ENCODE data around the gene SMAP2.
A peak's percentile ranks its signal among the peaks of the same experiment; 100 is the strongest.

GRCh38 chr1:40394491-40395172, 21.1 kb downstream of the SMAP2 start:
- no peak for TF ChIP-seq USF2 (IDR thresholded peaks at IDR 0.05; ENCODE audit: low read depth, low read length)
- TF ChIP-seq SMC3 (IDR thresholded peaks at IDR 0.05; ENCODE audit: low read depth, low read length): no peak
- TF ChIP-seq CTCF (conservative IDR thresholded peaks at IDR 0.05; ENCODE audit: low read depth, low read length): no peak
- peak; percentile 42; the same call in 1 of the 2 replicates for TF ChIP-seq POLR2A (IDR thresholded peaks at IDR 0.05; ENCODE audit: low read depth, low read length)
- TF ChIP-seq RCOR1 (IDR thresholded peaks at IDR 0.05; ENCODE audit: insufficient replicate concordance, low read length): no peak
- TF ChIP-seq NFE2L2 (IDR thresholded peaks at IDR 0.05; ENCODE audit: low read depth, low read length): no peak
- TF ChIP-seq RFX5 (IDR thresholded peaks at IDR 0.05; ENCODE audit: low read depth, low read length): no peak

All from IMR-90 (cell line).